GM21360 (cell line): ENCODE data around the gene CNEP1R1.

Experiments
- ATAC-seq: cut with Tn5 transposase; IDR thresholded peaks from one replicate; pipeline ENCODE4 v1.9.1; 2021; ENCODE audit warnings: mild to moderate bottlenecking, moderate library complexity; ENCODE audit not compliant: unreplicated experiment

CNEP1R1 gene

DNA sequence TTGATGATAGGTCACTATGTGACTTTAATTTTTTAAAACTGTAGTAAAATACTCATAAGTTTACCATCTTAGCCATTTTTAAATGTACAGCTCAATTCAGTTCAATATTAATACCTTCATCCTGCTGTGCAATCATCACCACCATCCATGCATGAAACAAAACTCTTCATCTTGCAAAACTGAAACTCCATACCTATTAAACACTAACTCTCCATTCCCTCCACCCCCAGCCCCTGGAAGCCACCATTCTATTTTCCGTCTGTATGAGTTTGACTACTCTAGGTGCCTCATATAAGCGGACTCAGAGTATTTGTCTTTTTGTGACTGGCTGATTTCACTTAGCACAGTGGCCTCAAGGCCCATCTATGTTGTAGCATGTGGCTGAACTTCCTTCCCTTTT, 9.4 kb upstream of the CNEP1R1 start:
- no peak for ATAC-seq

GRCh38 chr16:50017553-50017952, 7.5 kb upstream of the CNEP1R1 start:
- no peak for ATAC-seq

DNA sequence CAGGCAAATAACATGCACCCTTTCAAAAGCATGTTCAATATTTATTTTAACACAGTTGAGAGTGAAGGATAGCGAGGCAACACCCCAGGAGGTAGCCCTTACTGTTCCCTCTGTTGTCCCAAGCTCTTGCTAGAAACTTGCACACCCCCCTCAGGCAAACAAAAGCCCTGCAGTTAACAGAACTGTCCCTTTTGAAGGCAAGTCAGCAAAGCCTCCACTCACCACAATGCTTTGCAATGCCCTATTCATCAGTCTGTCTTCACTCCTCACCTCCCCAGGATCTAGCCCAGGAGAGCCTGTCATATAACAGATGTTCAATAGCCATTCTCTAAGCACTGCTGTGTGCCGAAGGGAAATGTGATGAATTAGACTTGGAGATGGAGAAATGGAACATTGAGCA, 3.5 kb upstream of the CNEP1R1 start:
- no peak for ATAC-seq

GRCh38 chr16:50023641-50024040, 1.4 kb upstream of the CNEP1R1 start:
- ATAC-seq = no peak

- no peak for ATAC-seq
These were observed 818 bp upstream of the CNEP1R1 start for GRCh38 chr16:50024207-50024606.

DNA sequence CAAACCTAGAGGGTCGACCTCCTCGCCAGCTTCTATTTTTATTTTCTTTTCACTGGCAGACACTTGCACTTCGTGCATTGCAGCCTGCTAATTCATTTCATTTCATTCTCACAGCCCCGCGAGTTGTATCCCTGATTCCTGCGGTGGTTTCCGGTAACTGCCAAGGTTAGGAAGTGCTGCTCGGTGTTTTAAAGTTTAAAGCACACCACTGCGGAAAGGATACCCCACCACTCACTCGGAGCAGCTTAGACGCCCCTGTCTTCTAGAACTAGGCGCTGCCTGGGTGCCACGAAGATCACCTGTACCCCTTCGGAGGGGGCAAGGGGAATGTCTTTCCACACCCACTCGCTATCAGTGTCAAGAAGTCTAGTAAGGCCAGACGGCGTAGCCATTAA, 509 bp downstream of the CNEP1R1 start:
- peak; percentile 2 for ATAC-seq

DNA sequence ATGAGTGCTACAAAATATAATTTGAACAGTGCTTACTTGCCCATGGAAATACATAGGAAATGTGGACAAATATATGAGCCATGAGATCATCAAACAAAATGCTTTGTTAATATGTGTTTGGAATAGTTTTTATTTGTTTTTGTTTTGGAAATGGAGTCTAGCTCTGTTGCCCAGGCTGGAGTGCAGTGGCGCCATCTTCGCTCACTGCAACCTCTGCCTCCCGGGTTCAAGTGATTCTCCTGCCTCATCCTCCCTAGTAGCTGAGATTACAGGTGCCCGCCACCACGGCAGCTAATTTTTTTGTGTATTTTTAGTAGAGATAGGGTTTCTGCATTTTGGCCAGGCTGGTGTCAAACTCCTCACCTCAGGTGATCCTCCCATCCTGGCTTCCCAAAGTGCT, 2.8 kb downstream of the CNEP1R1 start:
- ATAC-seq = no peak

DNA sequence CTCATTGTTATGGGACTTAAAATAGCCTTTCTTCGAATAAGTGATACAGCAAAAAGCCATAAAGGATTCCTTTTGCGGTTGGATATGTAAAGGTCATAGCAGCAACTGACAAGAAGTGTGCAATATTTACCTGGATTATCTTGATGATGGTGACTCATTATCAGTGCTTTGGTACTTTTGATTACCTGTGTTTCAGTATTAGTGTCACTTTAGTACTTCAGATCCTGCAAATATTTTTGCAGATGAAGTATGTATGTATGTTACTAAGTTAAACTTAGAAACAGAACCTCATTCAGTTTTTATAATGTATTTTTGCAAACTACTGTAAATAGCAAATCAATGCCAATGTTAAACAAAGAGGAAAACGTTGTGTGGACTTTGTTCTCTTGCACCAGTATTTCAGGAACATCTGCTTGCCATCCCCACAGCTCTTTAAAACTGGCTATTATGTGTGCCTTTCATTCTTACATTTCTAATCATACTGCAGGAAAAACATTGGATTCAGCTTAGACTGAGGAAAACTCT, 10.5 kb downstream of the CNEP1R1 start:
- ATAC-seq = no peak

- ATAC-seq = no peak
These were observed 11.4 kb downstream of the CNEP1R1 start for GRCh38 chr16:50036426-50036825.

GRCh38 chr16:50037662-50038220, 12.7 kb downstream of the CNEP1R1 start:
- no peak for ATAC-seq

DNA sequence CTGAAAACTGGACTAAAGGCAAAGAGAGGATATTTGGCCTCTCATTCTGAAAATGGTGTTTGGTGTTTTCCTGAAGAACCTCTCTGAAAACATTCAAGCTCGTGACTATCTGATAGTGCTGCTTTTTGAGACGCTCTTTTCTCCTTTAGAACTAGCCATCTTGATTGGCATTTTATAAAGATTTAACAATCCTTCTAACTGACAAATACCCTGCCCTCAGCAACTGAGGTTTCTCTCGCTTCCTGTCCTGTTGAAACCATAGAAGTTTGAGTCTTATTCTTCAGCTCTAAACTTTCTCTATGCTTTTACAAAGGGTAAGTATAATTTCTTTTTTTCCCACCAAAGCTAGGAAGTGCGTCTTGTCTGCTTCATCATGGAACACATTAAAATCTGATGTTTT, 13.3 kb downstream of the CNEP1R1 start:
- no peak for ATAC-seq

DNA sequence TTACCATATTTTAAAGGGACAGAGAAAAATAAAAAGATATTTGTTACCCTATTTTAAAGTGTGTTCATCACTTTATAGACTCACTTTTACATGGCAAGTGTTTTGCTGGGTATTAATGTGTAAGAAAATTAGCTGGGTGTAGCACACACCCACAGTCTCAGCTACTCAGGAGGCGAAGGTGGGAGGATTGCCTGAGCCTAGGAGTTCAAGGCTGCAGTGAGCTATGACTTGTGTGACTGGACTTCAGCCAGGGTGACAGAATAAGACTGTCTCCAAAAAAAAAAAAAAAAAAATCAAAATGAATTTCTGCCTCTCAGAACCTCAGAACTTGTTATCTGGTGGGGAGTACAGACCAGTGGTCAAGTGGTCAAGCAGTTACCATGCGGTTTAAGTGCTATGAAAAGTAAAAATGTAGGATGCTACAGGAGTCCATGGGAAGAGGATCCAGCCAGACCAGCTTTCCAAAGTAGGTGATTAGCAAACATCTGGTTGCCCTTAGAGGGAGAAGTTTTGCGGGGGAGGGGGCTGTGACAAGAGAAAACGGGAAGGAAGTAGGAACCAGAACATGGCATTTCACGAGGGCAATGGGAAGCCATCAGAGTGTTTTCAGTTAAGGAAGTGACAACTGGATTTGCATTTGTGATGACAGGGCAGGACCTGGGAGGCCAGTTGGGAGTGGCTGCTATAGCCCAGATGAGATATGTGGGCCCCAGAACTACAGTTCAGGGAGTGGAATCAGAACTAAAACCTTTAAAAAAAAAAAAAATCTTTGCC, 13.9 kb downstream of the CNEP1R1 start:
- ATAC-seq = no peak

- no peak for ATAC-seq
These were observed 15.0 kb downstream of the CNEP1R1 start for GRCh38 chr16:50040018-50040417.

DNA sequence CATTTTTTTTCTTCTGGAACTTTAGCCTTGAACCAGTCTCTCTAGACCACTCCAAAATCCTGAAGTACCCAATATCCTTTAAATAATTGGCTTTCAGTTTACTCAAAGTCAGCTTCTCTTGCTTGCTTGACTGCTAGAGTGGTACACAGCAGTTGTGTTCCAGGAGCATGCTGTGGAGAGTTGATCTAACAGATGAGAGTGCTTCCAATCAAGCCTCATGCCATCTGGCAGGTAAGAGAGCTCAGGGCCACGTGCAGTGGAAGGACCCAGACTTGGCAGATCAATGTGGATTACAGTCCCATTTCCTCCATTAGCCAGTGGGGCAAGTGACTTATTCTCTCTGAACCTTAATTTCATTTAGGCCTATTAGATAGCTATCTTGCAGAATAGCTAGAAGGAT, 15.7 kb downstream of the CNEP1R1 start:
- ATAC-seq = no peak

DNA sequence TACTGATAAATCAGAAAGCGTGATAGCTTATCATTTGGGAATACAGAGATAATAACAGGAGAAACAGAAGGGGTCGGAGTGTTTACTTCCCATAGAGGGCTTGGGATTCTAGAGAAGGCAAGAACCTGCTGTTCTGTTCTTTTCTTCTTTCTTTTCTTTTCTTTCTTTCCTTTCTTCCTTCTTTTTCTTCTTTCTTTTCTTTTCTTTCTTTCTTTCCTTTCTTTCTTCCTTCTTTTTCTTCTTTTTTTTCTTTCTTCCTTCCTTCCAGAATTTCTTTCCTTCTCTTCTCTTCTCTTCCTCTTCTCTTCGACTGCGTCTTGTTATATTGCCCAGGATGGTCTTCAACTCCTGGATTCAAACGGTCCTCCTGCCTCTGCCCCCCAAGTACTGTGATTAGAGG, 18.3 kb downstream of the CNEP1R1 start:
- no peak for ATAC-seq

- ATAC-seq = no peak
These were observed 20.4 kb downstream of the CNEP1R1 start for GRCh38 chr16:50045412-50045811.

- ATAC-seq = no peak
These were observed 21.8 kb downstream of the CNEP1R1 start for GRCh38 chr16:50046853-50047252.

DNA sequence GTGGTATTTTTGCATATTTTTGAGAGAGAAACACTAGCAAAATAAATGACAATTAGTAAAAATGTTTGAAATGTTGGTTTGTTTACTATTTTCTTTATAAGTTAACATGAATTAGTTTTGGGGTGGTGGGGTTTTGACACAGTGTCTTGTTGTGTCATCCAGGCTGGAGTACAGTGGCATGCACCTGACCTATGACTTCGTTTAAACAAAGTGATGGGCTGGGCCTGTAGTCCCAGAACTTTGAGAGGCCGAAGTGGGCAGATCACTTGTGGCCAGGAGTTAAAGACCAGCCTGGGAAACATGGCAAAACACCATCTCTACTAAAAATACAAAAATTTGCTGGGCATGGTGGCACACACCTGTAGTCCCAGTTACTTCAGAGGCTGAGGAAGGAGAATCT, 22.8 kb downstream of the CNEP1R1 start:
- ATAC-seq = no peak

- ATAC-seq = no peak
These were observed 25.8 kb downstream of the CNEP1R1 start for GRCh38 chr16:50050802-50051201.

DNA sequence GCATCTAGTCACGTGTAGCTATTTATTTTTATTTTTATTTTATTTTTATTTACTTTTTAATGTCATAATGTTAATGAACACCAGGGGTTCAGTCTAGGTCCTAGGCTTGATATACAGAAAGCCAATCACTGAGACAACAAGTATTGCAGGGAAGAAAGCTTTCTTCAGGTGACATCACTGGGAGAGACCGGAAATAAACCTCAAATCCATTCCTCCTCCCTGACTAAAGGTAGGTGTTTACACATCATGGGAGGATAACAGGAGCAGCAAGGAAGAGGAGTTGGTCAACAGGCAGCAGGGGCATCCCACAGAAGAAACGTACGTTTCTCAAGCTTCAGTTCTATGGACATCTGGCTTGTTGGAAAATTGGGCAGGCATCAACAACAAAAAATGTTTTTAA, 31.2 kb downstream of the CNEP1R1 start:
- ATAC-seq = no peak

DNA sequence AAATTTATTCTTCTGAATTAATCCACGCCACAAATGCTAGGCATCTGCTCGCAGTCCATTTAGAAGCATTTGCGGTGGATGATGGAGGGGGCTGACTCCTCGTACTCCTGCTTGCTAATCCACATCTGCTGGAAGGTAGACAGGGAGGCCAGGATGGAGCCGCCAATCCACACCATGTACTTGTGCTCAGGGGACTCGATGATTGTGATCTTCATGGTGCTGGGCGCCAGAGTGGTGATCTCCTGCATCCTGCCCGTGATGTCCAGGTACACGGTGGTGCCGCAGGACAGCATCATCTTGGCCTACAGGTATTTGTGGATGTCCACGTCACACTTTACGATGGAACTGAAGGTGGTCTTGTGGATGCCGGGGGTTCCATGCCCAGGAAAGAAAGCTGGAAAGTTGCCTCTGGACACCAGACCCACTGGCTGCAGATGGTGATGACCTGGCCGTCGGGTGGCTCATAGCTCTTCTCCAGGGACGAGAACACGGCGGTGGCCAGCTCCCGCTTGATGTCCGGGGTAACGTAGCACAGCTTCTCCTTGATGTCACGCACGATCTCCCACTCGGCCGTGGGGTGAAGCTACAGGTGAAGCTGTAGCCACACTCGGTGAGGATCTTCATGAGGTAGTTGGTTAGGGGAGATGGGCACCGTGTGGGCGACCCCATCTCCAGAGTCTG, 33.2 kb downstream of the CNEP1R1 start:
- no peak for ATAC-seq

DNA sequence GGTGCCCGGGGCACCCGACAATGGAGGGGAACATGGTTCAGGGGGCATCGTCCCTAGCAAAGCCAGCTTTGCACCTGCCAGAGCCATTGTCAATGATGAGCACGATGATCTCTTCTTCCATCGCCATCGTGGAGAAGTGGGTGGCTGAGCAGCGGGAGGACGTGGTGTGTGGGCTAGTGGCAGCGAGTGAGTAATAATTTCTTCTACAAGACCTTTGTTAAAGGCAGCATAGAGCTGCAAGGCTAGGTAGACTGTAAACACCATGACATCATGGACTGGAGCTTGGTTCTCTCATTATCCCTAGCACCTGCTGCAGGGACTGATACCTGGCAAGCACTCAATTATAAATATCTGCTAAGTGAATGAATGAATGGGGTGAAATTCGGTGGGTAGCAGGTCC, 34.1 kb downstream of the CNEP1R1 start:
- ATAC-seq = no peak
